ENCODE data around the gene LRP8.

GRCh38 chr1:53310847-53311681 is 16.8 kb downstream of the LRP8 start:
- no peak for TF ChIP-seq CTCF (CRISPR knock-in tag; IDR thresholded peaks at IDR 0.05)
- no peak for TF ChIP-seq ZNF788 (CRISPR knock-in tag; IDR thresholded peaks at IDR 0.05; ENCODE audit: borderline replicate concordance)
- TF ChIP-seq SMARCC2 (IDR thresholded peaks at IDR 0.05), result no peak
- TF ChIP-seq HNRNPLL (IDR thresholded peaks at IDR 0.05; ENCODE audit: low read depth, low read length, poor library complexity, severe bottlenecking), result no peak
- TF ChIP-seq EP300 (IDR thresholded peaks at IDR 0.05; ENCODE audit: low read depth in 2 of 2, low read length in 2 of 2), result no peak
- TF ChIP-seq EP300 (CRISPR knock-in tag; IDR thresholded peaks at IDR 0.05; ENCODE audit: borderline replicate concordance), result no peak
- no peak for TF ChIP-seq NR2F2 (IDR thresholded peaks at IDR 0.05; ENCODE audit: borderline replicate concordance, low read depth)
- no peak for TF ChIP-seq SIN3B (IDR thresholded peaks at IDR 0.05; ENCODE audit: low read length)
- TF ChIP-seq KLF13 (CRISPR knock-in tag; IDR thresholded peaks at IDR 0.05), result no peak
- no peak for TF ChIP-seq MXI1 (IDR thresholded peaks at IDR 0.05; ENCODE audit: borderline replicate concordance, low read depth, low read length)
- no peak for TF ChIP-seq POLR2AphosphoS2 (IDR thresholded peaks at IDR 0.05; ENCODE audit: low read depth, low read length)
- TF ChIP-seq ZBTB38 (CRISPR knock-in tag; IDR thresholded peaks at IDR 0.05), result no peak
- no peak for TF ChIP-seq THAP11 (CRISPR knock-in tag; IDR thresholded peaks at IDR 0.05)
- TF ChIP-seq ZNF687 (CRISPR knock-in tag; IDR thresholded peaks at IDR 0.05), result no peak
